A172 (cell line): ENCODE measurements around the gene ADIPOR2. TPM values are rescaled to one million over a fixed set of nuclear protein-coding genes. Genes with fewer than 3 reads are reported as not detected.

Experiments
- DNase-seq: peaks from one replicate; pipeline ENCODE4 v3.0.0-alpha.2; 2015; ENCODE audit warnings: low spot score
- total RNA-seq: library from RNA; depleted of rRNA; stranded (reverse); fragments of >200 nt; shearing (Covaris generic); gene quantifications from 2 replicates; pipeline ENCODE4 v1.2.3, GENCODE V29; 2014; rRNA removed

Gene ADIPOR2, protein sequence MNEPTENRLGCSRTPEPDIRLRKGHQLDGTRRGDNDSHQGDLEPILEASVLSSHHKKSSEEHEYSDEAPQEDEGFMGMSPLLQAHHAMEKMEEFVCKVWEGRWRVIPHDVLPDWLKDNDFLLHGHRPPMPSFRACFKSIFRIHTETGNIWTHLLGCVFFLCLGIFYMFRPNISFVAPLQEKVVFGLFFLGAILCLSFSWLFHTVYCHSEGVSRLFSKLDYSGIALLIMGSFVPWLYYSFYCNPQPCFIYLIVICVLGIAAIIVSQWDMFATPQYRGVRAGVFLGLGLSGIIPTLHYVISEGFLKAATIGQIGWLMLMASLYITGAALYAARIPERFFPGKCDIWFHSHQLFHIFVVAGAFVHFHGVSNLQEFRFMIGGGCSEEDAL
- 14.1 and 17.9 TPM in 2 replicates for total RNA-seq

DNA sequence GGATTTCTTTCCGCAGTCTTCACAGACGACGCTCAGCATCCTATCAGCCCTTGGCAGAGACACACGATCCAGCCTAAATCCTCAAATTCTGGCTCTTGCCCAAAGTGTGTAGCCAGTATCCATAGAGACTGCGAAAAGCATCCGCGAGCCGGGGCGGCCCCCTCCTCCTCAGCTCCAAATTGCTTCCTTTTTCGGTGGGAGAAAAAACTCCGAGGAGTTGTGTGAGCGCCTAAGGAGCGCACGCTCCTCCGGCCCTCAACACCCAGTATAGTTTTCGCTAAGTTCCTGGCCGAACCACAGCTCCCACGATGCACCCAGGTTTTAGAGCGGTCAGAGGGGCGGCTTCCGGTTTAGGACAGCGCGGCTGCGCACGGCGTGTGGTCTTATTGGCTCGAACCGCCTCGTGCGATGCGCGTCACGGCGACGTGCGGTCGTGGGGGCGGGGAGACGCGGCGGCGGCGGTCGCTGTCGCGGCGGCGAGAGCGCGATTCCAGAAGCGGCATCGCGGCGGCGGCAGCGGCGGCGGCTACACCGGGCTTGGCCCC lies at the start of gene ADIPOR2:
Gene ADIPOR2 (plus strand): TSS at position 493 of the 545 bp plus-strand sequence. CDS start 63,274 bp downstream, outside the sequence.
- peak; percentile 84 for DNase-seq

- DNase-seq, result no peak
Measured at GRCh38 chr12:1642513-1642912, 48.4 kb upstream of the ADIPOR2 start.

- no peak for DNase-seq
Measured at GRCh38 chr12:1643043-1643442, 47.8 kb upstream of the ADIPOR2 start.

DNA sequence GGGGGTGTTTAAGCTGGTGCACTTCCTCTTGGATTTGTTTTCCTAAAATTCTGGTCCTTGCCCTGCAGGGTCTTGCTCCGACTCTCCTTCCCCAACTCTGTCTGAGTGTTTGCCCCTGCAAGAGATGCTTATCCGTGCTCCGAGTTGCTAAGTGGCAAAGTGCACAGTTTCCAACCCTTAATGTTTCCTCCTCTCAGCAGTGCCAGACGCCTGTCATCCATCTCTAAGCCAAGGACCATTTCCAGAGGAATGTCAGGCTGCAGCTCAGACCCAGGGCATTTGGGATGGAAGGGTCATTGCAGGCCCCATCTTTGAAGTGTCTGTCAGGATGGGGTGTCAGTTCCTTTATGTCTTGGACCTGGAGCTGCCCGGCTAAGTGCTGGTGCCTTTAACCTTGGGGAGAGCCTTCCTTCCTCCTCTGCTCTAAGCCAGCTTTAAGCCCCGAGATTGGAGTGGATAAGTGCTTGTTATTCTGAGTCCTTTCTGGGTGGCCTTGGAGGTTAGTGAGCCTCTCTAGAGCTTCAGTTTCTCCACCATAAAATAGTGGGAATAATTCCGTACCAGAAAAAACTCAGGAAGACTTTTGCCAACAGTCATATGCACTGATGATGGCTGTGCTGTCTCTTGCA lies 46.9 kb upstream of the ADIPOR2 start:
- no peak for DNase-seq

GRCh38 chr12:1644534-1645438 lies 46.1 kb upstream of the ADIPOR2 start:
- DNase-seq, result no peak

DNA sequence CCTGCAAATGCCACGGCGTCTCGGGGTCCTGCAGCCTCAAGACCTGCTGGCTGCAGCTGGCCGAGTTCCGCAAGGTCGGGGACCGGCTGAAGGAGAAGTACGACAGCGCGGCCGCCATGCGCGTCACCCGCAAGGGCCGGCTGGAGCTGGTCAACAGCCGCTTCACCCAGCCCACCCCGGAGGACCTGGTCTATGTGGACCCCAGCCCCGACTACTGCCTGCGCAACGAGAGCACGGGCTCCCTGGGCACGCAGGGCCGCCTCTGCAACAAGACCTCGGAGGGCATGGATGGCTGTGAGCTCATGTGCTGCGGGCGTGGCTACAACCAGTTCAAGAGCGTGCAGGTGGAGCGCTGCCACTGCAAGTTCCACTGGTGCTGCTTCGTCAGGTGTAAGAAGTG lies 45.1 kb upstream of the ADIPOR2 start:
- no peak for DNase-seq

DNA sequence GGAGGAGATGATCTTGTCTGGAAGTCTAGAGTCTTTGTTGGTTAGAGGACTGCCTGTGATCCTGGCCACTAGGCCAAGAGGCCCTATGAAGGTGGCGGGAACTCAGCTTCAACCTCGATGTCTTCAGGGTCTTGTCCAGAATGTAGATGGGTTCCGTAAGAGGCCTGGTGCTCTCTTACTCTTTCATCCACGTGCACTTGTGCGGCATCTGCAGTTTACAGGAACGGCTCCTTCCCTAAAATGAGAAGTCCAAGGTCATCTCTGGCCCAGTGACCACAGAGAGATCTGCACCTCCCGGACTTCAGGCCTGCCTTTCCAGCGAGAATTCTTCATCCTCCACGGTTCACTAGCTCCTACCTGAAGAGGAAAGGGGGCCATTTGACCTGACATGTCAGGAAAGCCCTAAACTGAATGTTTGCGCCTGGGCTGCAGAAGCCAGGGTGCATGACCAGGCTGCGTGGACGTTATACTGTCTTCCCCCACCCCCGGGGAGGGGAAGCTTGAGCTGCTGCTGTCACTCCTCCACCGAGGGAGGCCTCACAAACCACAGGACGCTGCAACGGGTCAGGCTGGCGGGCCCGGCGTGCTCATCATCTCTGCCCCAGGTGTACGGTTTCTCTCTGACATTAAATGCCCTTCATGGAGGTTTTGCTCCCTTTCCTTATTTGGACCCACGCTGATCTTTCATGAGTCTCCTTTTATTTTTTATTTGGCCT lies 44.1 kb upstream of the ADIPOR2 start:
- no peak for DNase-seq

- DNase-seq, result no peak
Measured at GRCh38 chr12:1647285-1647669, 43.6 kb upstream of the ADIPOR2 start.

DNA sequence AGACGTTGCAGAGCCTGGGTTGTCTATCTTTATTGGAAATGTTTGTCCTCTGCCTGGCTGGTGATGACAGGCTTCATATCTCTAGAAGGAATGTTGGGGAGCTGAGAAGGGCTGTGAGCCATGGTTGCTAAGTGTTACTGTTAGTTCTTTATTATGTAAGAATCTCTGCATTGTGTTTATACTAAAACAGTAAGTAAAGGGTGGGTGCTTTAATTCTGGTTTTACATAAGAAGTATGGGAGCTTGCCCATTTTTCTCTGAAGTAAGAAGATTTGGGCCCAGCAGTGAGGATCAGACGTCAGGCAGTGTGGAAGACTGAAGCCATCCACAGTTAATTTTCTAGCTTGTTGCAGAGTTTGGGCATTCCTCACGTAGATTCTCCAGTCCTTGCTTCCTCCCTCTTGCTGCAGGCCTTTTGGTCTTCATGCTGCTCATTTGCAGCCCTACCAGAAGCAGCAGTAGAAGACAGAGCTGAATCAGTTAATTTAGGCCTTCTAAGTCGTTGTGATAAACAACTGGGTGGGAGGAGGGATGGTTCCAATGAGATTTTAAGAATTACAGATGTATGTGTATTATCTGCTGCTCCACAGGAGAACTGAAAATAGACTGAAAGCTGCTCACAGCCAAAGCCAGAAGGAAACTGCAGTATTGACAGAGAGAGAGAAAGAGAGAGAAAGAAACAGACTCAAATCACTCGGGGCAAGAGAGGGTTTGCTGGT lies 40.5 kb upstream of the ADIPOR2 start:
- DNase-seq, result no peak

- no peak for DNase-seq
Measured at GRCh38 chr12:1650978-1651361, 39.9 kb upstream of the ADIPOR2 start.

DNA sequence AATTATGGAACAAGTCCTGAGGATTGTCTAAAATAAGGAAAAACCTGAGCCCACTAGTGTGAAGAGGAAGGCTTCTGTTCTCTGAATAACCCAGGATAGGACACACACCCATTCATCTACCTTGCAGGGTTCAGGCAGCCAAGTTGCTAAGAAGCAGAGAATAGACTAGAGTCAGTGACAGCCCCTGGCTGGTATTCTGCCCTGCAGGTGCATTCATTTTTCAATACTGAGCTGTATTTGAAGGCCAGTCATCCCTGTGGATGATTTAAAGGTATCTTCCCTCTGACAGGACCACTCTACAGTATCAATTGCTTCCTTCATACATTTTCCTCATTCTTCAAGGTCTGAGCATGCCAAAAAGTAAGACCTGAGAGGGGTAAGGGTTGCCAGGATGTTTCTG lies 38.9 kb upstream of the ADIPOR2 start:
- no peak for DNase-seq

DNA sequence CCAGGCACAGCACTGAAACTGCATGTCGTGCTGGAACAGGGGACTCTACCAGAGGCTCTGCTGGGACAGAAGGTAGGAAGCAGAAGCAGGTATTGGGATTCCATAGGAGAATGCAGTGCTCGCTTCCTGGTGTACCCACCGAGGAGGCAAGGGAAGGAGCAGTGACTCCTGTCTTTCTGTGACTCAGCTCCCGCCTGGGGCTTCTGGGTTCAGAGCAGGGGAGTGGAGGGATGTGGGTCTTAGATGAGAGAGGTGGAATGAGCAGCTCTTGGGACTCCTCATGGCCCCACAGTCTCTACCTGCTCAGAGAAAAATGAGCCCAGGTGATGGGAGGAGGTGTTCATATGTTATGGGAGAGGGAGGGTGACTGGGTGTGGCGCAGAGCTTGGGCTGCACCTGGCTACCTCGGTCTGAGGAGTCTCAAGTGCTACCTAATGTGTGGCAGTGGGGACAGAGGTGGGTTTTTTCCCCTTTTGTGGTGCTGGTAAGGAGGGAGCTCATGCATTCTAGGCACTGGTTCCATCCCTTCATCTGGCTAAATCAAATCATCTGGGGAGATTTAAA lies 35.6 kb upstream of the ADIPOR2 start:
- DNase-seq, result no peak

- no peak for DNase-seq
Measured at GRCh38 chr12:1656902-1657301, 34.0 kb upstream of the ADIPOR2 start.

- no peak for DNase-seq
Measured at GRCh38 chr12:1657688-1658087, 33.2 kb upstream of the ADIPOR2 start.

- DNase-seq, result no peak
Measured at GRCh38 chr12:1660304-1661187, 30.3 kb upstream of the ADIPOR2 start.

- DNase-seq, result peak; percentile 78
Measured at GRCh38 chr12:1661553-1662335, 29.1 kb upstream of the ADIPOR2 start.

DNA sequence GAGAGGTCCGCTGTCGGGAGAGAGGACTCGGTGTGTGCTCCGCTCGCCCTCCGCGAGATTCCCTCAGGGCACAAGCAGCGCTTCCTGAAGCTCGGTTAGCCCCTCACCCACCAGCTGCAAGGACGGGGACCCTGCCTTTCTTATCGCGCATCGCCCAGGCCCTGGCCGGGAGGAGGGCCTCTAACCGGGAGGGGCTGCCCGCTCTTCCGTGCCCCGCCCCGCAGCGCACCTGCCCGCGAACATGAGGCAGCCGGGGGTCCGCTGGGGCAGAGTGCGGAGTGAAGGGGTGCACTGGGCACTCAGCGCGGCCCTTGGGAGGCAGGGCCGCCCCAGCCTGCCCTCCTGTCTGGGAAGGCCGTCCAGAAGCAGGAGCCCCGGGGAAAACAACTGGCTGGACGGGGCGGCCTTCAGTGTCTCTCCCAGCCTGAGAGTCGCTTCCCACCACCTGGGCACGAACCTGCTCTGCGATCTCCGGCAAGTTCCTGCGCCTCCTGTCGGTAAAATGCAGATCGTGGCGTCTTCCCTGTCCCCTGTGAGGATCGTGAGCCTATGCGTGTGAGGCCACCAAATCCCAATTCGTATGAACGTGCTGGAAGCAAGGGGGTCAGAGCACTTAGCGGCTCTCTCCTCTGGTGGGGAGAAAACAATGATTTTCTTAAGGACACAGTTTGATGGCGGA lies 28.0 kb upstream of the ADIPOR2 start:
- DNase-seq, result no peak
